OCI-LY1 (cell line): Measurements from ENCODE around the gene DOCK1.

Experiments
- EZH2 ChIP-seq: fragments of 200-600 bp; sonication (generic), shearing (Covaris generic); IDR thresholded peaks from 2 replicates; pipeline ENCODE4 v1.8.0; 2017; ENCODE audit warnings: borderline replicate concordance, mixed run types, mild to moderate bottlenecking, antibody characterized with exemption, low read length, moderate library complexity, mixed read lengths
- TF ChIP-seq, protein P1 (sequence below): fragments of 200-600 bp; sonication (generic), shearing (Covaris generic); IDR thresholded peaks from 2 replicates; pipeline ENCODE4 v1.5.1; 2017; ENCODE audit warnings: mild to moderate bottlenecking, antibody characterized with exemption, low read length, moderate library complexity, mixed read lengths

DNA sequence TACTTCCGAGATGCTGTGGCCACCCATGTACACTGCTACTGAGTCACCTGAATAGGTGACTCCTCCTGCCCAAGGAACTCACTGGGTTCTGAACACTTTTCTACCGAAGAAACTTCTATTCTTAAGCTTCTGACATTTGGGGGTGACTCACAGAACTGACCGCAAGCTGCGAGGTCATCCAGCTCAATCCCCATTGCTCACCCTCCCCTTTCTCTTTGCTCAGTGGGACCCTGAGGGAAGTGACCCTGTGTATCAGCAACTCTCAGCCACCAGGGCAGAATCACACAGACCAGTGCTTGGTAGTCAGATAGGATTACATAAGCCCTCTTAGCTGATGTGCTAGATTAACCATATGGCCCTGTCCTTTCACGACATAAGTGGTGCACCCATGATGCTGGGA lies 244.9 kb downstream of the DOCK1 start:
- TF ChIP-seq, protein P1, sequence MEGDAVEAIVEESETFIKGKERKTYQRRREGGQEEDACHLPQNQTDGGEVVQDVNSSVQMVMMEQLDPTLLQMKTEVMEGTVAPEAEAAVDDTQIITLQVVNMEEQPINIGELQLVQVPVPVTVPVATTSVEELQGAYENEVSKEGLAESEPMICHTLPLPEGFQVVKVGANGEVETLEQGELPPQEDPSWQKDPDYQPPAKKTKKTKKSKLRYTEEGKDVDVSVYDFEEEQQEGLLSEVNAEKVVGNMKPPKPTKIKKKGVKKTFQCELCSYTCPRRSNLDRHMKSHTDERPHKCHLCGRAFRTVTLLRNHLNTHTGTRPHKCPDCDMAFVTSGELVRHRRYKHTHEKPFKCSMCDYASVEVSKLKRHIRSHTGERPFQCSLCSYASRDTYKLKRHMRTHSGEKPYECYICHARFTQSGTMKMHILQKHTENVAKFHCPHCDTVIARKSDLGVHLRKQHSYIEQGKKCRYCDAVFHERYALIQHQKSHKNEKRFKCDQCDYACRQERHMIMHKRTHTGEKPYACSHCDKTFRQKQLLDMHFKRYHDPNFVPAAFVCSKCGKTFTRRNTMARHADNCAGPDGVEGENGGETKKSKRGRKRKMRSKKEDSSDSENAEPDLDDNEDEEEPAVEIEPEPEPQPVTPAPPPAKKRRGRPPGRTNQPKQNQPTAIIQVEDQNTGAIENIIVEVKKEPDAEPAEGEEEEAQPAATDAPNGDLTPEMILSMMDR, result no peak
- no peak for TF ChIP-seq EZH2
